ENCODE data around the gene EID2. TPM values are rescaled to one million over a fixed set of nuclear protein-coding genes. Genes with fewer than 3 reads are reported as not detected.

The EID2 gene
- total RNA-seq, 4 donors from 2014 or later = 6.0 to 10.5 (median 9.5) TPM

GRCh38 chr19:39494661-39495060, 45.3 kb downstream of the EID2 start:
- TF ChIP-seq CTCF (IDR thresholded peaks at IDR 0.05) (no peak), POLR2A (IDR thresholded peaks at IDR 0.05) (no peak)
- DNase-seq = no peak
- H3K36me3 ChIP-seq = peaks cover 4 to 27% (median 6%) of the 10 kb centered on the region in 3 donors
- no peak overlapping the region for H3K27ac ChIP-seq
- H3K9me3 ChIP-seq = no peaks in the 10 kb centered on the region
- H3K4me3 ChIP-seq = no peak overlapping the region
- intact Hi-C loops (cut with DNase I) = no loop called here
- H3K27me3 ChIP-seq = peaks cover 5 to 43% (median 22%) of the 10 kb centered on the region in 4 donors
- peaks cover 15 to 20% (median 17%) of the 10 kb centered on the region in 3 donors for H3K4me1 ChIP-seq
- WGBS, 2 donors = 81% methylated on average over 5 of the region's 5 CpGs

- Histone ChIP-seq H3K4me1 (peaks cover 2 to 3% (median 2%) of the 10 kb centered on the region in 3 donors), H3K9me3 (no peaks in the 10 kb centered on the region), H3K27ac (no peak overlapping the region), H3K36me3 (peaks cover 12 to 46% (median 24%) of the 10 kb centered on the region in 3 donors), H3K27me3 (peaks cover 0 to 24% (median 6%) of the 10 kb centered on the region in 4 donors), H3K4me3 (no peak overlapping the region)
- no peak for DNase-seq
- TF ChIP-seq POLR2A (IDR thresholded peaks at IDR 0.05) (no peak), CTCF (IDR thresholded peaks at IDR 0.05) (no peak)
- WGBS, 2 donors = 74 to 80% methylated on average over 3 of the region's 3 CpGs
- intact Hi-C loops (cut with DNase I) = no loop called here
Measured at GRCh38 chr19:39492788-39493187, 47.2 kb downstream of the EID2 start.

- Histone ChIP-seq H3K4me3 (no peak overlapping the region), H3K36me3 (peaks cover 12 to 51% (median 24%) of the 10 kb centered on the region in 3 donors), H3K9me3 (no peaks in the 10 kb centered on the region), H3K4me1 (no peaks in the 10 kb centered on the region), H3K27ac (no peak overlapping the region), H3K27me3 (peaks cover 0 to 19% (median 4%) of the 10 kb centered on the region in 4 donors)
- DNase-seq = no peak
- TF ChIP-seq CTCF (IDR thresholded peaks at IDR 0.05) (no peak), POLR2A (IDR thresholded peaks at IDR 0.05) (no peak)
- intact Hi-C loops (cut with DNase I) = no loop called here
- WGBS, 2 donors = 89% methylated on average over 3 to 6 of the region's 6 CpGs
Measured at GRCh38 chr19:39492225-39492624, 47.7 kb downstream of the EID2 start.

GRCh38 chr19:39489756-39490155, 50.2 kb downstream of the EID2 start:
- WGBS, 2 donors = 70 to 73% methylated on average over 2 to 8 of the region's 10 CpGs
- no peaks in the 10 kb centered on the region for H3K27me3 ChIP-seq

More at GRCh38 chr19:39489756-39490155, 50.2 kb downstream of the EID2 start:
- no peak for DNase-seq
- no peaks in the 10 kb centered on the region for H3K4me1 ChIP-seq
- H3K27ac ChIP-seq = no peak overlapping the region
- peaks cover 20 to 76% (median 24%) of the 10 kb centered on the region in 3 donors for H3K36me3 ChIP-seq
- H3K4me3 ChIP-seq = no peak overlapping the region
- intact Hi-C loops (cut with DNase I) = no loop called here
- TF ChIP-seq CTCF (IDR thresholded peaks at IDR 0.05) (no peak), POLR2A (IDR thresholded peaks at IDR 0.05) (no peak)
- H3K9me3 ChIP-seq = no peaks in the 10 kb centered on the region

Small RNA genes lying within 50 kb of the gene (small RNA-seq; reads per million reads assigned to genes)
- 0 reads per million in 4 donors for gene RPS29P24

Other genes starting within 250 kb of the EID2 start
- not detected for gene IFNL1, start 243.8 kb downstream of the EID2 start, total RNA-seq
- 1 to 10 TPM in 1 of 4 donors, under 1 TPM in 3; 0.35 to 1.3 (median 0.67) TPM for gene LRFN1, start 219.3 kb downstream of the EID2 start, total RNA-seq
- gene GMFG, start 204.1 kb downstream of the EID2 start, total RNA-seq = 10 to 100 TPM in 1 of 4 donors, 1 to 10 TPM in 3; 1.9 to 15.8 (median 4.5) TPM
- gene SAMD4B, start 197.7 kb downstream of the EID2 start, total RNA-seq = 100 to 1,000 TPM in 1 of 4 donors, 10 to 100 TPM in 3; 49.1 to 131 (median 75.2) TPM
- 10 to 100 TPM; 35.4 to 53.6 (median 38.1) TPM for gene PAF1, start 149.1 kb downstream of the EID2 start, total RNA-seq
- gene MED29, start 148.8 kb downstream of the EID2 start, total RNA-seq = 10 to 100 TPM; 11.8 to 20.1 (median 16.5) TPM
- gene ZFP36, start 133.3 kb downstream of the EID2 start, total RNA-seq = 100 to 1,000 TPM in 3 of 4 donors, 10 to 100 TPM in 1; 72.1 to 230 (median 121) TPM
- 1 to 10 TPM; 4.8 to 9.3 (median 7.6) TPM for gene PLEKHG2, start 127.5 kb downstream of the EID2 start, total RNA-seq
- gene RPS16, start 104.2 kb downstream of the EID2 start, total RNA-seq = 1,000 to 10,000 TPM in 3 of 4 donors, 100 to 1,000 TPM in 1; 509 to 2,477 (median 1,257) TPM
- 10 to 100 TPM; 39.5 to 80.3 (median 67.7) TPM for gene SUPT5H, start 94.6 kb downstream of the EID2 start, total RNA-seq
- gene TIMM50, start 59.3 kb downstream of the EID2 start, total RNA-seq = 10 to 100 TPM; 34.0 to 63.2 (median 51.5) TPM
- not detected for gene DLL3, start 41.2 kb downstream of the EID2 start, total RNA-seq
- not detected for gene SELENOV, start 25.0 kb downstream of the EID2 start, total RNA-seq
- gene EID2B, start 7.3 kb downstream of the EID2 start, total RNA-seq = 1 to 10 TPM in 1 of 4 donors, under 1 TPM in 2, not detected in 1; 0.48 to 3.6 (median 0.79) TPM
- gene LGALS13, start 62.4 kb upstream of the EID2 start, total RNA-seq = not detected
- not detected for gene LGALS16, start 115.8 kb upstream of the EID2 start, total RNA-seq
- not detected for gene LGALS14, start 164.3 kb upstream of the EID2 start, total RNA-seq
- gene CLC, start 197.9 kb upstream of the EID2 start, total RNA-seq = not detected
- not detected for gene LEUTX, start 238.7 kb upstream of the EID2 start, total RNA-seq